Measurements from ENCODE around the gene BEND6.
A peak's percentile ranks its signal among the peaks of the same experiment; 100 is the strongest.

BEND6 gene

DNA sequence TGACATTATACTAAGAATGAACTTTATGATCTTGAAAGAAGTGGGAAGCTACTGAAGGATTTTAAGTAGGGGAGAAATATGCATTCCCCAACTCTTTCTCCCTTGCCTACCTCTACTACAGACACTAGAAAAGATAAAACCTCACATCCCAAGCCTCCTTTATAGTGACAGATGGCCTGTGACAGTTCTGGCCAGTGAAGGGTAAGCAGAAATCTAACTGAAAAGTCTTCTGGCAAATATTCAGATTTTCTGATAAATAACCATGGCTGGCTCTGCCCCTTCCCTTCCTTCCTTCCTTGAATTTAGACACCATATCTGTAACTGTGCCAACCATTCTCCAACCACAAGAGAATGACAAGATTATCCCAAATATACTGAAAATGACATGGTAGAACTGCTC, 10.2 kb upstream of the BEND6 start:
- no peak for DNase-seq

DNA sequence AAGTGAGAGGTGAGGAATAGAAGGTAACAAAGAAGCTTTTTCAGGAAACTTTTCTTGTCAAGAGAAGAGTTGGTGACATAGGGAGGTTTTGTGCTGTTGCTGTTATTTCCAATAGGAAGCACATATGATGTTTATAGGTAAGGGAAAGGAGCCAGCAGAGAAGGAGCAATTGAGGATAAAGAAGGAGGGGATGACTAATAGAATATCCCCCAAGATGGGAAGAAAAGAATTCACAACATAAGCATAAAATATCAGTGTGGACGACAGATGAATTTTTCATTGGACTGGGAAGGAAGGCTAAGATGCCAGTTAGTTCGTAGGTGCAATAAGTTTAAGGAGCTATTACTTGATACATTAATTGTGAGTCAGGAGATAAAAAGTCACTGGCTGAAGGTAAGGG, 8.5 kb upstream of the BEND6 start:
- DNase-seq: no peak

DNA sequence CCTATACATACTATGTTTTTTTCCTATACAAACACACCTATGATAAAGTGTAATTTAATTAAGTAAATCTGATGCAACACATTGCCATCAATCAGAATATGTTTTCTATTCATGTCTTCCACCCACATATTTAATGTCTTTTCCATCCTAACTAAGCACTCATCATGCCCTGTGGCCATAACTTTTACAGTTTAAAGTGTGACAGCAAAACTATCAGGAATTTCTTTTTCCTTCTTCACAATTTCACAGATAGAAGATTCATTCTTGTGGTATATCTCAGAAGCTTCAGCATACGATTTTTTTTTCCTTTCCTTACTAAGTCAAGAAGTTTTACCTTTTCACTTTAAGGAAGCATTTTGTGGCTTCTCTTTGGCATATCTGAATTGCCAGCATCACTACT, 7.0 kb upstream of the BEND6 start:
- no peak for DNase-seq

DNA sequence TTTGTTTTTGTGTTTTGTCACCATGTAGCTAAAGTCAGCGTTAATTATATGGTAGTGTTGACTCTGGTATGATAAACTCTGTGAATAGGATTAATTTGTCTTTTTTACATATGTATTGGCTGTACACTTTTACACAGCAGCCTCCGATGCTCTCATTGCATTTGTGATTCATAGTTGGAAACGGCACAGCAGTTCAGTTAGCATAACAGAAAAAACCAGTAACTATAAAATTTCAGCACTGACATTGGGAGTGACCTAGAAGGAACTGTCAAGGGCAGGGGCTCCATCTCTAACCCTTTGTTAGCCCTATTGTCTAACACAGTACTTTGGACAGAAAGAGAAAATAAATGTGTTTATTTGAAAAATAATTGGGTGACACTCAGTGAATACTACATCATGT, 5.6 kb upstream of the BEND6 start:
- DNase-seq: no peak

DNA sequence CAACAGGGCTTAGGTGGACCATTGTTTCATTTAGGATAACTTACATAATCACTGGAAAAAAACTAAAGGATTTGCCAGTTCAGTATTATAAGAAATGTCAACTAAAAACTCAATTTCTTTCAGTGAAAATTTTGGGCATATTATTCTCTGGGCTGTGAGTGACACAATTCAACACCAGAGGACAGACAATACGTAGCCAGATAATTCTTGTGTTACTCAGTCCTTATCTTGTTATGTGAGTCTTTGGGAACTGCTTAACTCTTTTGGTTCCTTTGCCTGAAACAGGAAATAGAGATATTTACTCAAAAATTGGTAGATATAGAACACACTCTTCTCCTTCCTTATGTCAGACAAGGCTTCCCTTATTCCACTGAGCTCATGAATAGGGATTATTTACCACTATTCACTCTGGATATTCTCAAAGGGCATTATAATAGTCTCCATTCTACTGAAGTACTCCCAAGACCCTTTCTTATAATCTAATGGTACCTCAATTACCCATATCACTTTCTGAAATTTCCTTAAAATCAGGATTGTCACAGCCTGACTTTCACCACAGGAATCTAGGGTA, 4.9 kb upstream of the BEND6 start:
- no peak for DNase-seq

DNA sequence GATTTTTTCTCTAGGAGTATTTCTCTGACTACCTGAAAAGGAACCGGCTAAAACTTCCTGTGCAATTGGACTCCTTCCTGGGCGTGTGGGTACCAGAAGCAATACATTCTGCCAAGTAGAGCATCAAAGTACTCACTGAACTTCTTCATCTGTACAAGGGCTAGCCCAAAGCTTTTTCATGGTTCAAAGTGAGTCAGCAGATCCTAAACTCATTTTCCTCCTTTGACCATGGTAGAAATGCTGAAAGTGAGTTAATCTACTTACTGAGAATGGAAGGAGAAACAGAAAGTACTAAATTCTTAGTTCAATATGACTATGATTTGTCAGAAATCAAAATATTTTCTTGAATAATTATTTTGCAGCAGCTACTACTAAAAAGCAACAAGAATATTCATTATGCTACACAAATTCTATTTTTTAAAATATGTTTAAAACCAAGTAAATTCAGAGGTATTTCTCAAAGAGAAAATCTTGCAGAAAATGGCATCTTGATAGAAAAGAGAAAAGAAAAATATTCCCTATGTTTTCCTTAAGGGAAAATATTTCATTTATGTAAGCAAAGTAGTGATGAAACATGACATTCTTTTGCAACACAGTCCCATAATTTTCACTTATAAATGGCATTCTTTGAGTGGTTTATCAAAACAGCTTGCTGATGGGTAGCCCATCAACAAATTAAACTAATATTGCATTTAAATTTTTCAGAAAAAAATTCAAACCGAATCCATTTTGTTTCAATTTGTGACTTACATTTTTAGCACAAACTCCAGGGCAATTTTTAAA, 3.7 kb upstream of the BEND6 start:
- no peak for DNase-seq

DNA sequence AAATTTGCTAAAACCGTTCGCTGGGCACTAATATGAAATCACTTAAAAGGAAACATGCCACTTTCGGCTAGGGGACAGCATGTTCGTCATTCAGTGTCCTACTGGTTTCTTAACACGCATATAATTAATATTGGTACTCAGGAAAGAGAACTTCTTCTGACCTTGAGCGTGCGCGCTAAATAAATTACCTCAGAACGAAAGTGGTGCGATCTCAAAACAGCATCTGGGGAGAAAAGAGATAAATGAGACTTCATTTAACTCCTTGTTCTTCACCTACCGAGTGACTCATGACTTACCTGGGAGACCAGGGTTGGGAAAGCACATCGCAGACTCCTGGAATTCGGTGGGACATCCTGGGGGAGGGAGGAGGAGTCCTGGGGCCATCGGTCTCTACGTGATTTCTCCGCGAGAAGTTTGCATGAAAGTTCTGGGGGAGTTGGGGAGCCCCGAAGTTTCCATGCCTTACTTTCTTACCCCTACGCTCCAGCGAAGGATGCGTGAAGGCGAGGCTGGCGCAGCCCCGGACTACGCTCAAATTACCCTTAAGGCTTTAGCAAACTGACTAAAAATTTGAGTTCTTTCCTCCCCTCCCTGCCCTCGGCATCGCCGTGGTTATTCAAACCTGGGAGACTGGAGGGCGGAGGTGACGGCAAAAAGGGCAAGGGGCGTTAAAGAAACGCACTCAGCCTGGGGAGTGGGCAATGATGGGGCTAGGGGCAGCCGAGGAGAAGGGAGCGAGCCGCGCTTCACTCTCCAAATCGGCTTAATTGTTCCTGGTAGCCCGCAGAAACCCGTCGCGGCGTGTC, 1.1 kb upstream of the BEND6 start:
- peak; percentile 9 for DNase-seq

DNA sequence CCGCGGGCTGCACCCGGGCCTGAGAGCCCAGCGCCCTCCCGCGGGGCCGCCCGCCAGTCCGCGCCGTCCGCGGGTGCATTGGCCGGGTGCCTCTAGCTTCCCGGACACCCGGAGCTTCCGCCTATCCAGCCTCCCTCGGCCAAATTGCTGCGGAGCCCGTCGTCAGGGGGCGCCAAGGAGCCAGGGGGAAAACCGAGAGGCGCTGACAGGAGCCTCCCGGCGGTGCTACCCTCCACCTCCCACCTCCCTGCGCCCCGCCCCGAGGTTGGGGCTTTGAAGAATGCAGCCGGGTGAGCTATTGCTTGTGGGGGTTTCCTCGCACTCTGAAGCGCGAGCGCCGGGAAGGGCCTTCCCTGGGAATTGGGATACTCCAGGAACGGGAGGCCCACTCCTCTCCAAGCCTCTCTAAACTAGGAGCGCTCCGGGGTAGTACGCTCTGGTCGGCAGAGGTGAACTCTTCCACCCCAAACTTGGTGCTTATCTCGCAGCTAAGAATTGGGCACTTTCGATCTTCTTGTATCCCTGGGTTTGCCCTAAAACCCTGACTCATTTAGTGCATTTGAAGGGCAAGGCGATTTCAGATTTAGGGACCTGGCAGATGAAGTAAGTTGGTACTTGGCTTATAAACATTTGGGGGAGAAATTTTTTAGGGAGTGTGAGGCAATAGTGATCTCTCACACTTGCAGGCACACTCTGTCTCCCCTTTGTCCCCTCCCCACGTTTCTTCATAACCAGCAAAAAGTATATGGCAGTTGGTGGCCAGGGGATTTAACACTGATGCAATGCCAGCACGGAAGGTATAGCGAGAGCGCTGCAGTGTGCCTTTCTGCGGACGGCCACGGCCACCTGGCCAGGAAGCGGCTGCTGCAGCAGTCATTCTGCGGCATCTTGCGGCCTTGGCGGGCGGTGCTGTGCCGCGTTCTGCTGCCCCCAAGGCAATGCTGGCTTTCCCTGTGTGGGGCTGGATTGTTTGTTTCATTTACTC, 556 bp downstream of the BEND6 start:
- peak; percentile 87 for DNase-seq

DNA sequence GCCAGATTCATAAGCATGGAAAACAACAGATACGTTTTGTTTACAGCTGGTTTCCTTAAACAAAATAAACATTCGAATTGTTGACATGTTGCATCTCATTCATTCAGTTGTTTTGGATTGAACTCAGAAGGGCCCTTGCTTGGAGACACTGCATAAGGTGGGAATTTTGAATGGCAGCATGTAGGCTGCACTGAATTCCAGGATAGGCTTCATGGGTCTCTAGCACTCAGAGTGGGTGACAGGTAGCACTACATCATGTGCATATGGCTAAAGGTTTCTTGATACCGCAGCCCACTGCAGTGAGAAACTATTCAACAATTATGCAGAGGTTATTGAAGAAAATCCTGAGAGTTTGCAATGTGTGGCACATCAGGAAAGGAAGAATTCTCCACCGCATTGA, 1.6 kb downstream of the BEND6 start:
- DNase-seq: no peak

DNA sequence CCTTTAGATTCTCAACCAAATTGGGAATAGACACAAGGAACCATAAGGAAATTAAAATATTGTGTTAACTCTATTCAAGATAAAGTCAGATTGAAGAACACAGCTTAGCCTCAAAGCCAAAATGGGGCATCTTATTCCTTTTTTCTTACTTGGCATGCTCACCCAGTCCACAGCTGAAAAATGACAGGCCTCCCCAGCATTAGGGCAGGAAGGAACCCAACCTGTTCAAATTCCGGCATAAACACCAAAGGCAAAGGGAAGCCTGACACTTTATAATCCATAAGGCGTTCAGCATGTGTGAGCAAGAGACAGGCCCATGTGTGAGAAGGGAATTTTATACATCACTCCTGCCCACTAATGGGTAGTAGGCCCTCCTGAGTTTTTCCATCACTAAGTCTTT, 2.9 kb downstream of the BEND6 start:
- DNase-seq: no peak

DNA sequence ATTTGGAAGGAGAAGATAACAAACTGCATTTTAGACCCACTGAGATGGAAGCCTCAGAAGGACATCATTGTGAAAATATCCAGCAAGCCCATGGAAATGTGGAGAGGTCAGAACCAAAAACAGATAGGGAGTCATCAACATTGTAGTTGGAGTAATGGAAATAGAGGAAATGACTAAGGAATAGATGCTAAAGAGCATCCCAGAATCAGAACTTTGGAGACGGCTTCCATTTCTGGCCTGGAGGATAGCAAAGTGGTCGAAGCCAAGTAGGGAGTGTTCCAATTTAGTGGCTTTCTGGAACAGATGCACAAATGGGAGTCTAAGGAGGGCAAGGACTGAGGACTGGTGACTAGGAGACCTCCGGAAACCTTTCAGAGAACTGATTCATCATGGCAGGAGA, 3.6 kb downstream of the BEND6 start:
- no peak for DNase-seq

DNA sequence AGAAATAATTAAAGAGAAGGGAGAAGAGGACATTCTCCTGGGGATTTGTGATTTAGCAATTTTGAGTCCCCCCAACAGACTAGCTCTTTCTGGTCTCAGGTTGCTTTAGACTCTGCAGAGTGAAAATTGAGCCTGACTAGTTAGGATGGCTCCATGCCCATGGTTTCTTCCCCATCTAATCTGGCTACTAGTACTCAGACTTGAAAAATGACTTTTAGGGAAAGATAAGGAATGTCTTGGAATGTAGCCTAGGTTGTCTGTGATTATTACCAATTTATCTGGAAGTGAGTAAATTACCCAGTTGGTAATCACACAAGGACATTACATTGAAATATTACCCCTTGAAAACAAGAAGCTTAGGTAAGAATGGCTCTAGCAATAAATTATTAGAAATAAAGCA, 4.2 kb downstream of the BEND6 start:
- no peak for DNase-seq

DNA sequence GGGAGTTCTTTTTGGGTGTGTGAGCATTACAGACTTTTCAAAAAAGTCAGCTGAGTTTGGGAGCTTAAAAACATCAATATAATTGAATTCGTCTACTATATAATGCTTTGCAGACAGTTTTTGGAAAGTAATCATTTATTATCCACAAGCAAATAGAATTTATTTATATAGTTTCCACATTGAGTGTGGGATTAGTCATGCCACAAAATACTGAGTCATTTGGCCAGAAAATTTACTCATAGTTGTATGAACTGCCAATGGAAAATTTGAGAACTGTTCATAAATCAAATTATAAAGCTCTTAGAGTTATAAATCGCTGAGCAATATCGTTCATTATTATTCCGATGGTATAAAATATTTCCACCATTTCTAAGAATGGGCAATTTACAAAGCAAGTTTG, 5.0 kb downstream of the BEND6 start:
- no peak for DNase-seq

DNA sequence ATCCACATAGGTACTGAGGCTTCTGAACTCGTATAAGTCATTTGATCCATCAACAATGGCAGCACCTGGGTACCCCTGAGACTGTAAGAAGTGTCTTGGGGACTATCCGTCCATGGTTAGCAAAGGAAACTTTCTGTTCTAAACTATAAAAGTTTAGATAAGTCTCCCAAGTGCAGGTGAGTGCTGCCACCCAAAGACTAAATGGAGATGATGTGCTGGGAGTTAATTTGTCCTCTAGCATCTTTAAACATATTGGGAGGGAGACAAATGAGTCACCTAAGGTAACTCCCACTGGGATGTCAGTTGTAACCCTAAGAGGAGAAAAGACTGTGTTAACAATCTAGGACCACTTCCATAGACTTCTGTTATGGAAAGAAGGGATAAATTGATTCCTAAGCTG, 6.2 kb downstream of the BEND6 start:
- no peak for DNase-seq

DNA sequence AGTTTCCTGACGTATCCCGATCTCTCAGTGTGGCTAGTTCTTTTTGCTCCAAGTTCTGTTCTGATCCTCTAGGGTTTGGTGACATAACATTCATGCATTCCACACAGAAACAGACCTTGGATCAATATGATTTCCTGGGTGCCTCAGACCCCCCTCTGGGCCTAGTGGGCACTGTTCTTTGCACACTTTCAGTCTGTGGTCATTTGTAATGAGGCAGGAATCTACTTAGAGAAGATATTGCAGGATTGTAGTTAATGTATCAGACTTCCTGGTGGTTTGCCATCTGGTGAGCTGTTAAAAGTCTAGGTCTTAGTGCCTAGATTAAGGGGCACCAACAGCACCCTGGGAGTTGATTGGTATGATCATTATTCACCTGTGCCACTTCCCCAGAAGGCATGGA, 7.5 kb downstream of the BEND6 start:
- no peak for DNase-seq

DNA sequence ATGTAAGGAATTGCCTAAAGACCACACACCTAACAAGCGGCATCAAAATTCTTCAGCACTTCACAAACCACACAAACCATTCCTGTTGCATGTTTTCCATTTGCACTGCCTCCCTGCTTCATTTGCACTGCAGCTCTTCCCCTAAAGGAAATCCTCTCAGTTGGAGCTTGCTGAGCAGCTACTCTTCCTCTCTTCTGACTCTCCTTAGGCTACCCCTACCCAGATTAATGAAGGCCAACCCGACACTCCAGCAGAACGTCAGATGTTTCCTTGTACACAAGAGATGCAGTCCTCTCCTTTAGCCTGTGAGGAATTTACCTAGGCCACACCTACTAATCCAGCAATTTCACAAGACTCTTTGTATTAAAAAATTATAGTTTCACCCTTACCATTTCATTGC, 8.1 kb downstream of the BEND6 start:
- DNase-seq: no peak

DNA sequence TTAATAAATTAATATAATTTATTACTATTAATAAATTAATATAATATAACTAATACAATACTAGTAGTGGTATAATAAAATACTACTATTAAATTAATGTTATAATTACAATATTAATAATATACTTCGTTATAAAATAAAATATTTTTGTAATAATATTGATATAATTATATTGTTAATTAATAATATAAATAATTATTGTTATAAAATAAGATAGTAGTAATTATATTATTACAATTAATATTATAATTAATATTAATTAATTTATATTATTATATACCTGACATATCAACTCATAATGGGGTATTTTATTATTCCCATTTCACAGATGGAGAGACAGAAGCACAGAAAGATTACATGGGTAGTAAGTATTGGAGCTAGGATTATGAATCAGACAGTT, 8.9 kb downstream of the BEND6 start:
- DNase-seq: no peak

DNA sequence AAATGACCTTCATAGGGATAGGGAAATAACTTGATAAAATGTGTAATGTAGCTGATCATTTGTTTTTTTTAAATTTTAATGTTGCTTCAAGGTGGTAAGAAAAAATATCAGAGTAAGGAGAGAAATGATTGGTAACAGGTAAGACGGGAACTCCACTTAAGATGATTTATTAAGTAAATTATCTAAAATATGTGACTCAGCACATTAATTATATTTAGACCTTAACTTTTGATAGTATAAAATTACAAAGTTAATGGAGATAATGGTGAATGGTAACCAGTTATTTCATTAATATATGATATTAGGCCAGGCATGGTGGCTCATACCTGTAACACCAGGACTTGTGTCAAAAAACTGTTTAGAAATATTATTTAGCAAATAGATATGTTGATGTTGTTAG, 10.2 kb downstream of the BEND6 start:
- DNase-seq: no peak

DNA sequence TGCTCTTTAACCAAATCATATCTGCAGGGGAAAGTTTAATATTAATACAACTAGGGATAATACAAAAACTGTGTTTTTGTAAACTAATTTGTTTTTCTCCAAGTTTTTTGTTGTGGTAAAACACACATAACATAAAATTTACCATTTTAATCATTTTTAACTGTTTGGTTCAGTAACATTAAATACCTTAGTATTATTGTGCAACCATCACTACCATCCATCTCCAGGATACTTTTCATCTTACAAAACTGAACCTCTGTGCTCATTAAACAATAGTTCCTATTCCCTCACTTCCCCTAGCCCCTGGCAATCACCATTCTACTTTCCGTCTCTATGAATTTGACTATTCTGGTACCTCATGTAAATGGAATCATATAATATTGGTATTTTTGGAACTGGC, 15.9 kb downstream of the BEND6 start:
- DNase-seq: no peak

DNA sequence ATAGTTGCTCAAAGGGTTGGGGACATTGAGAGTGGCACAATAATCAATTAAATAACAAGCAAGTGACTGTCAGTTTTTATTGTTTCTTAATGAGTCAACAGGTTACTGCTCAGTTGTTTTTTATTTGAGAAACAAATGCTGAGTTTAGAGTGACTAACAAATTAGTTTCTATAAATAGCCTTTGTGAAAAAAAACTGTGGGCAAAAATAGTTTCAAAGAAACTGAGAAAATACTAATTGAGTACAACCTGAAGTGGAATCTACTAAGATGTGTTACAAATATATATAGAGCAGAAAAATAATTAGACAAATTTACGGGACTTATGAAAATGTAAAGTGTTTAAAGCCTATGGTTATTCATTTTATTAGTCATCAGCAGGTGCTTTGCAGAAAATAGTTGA, 22.3 kb downstream of the BEND6 start:
- no peak for DNase-seq

DNA sequence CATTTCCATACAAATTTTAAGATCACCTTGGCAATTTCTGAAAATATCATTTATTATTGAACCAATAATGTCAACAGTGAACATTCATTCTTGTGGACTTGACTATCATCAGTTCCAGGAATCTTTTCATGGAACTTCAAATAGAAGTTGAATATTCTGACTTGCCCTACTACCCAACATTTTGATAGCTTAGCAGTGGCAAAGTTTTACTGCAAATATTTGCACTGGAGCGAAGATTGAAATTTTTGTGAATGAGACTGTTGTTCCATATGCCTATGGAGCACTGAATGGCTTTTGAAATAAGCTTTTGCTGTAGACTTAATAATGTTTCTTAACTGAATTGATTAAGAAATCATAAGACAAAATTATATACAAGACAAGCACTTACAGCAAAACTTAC, 23.6 kb downstream of the BEND6 start:
- no peak for DNase-seq

DNA sequence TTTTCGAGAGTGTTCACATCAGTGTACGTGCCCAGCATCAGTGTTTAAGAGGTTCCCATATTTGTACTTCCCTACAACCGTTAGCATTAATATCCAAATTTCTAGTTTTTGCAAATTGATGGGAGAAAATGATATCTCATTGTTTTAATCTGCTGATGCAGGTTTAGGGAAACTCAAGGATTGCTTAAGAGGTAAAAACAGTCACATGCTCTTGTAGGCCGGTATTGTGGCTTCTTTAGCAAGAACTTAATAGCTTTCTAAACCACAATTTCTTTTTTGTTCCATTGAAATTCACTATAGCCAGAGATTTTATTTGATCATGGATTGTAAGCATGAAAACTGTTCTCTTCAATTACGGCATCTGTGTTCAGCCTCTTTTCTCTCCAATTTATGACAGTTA, 29.5 kb downstream of the BEND6 start:
- DNase-seq: no peak

DNA sequence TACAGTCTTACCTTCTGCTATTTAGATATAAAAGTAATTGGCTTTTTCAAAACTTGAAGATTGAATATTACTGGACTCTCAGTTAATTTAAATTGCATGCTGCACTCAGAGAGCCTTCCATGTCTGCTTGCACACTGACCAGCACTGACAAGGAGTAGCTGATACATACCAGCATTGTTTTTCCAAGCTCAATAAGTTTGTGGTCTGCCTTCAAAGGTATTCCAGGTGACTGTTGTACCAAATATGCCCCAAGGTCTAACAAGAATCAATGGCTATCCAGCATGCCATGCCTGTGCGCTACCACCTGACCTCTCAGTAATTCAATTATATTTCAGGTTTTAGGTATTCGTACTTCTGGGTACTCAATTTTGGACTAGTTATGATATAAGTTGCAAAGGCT, 30.0 kb downstream of the BEND6 start:
- no peak for DNase-seq

Data from NCI-H2171 (cell line).